GM18505 (cell line): Measurements from ENCODE around the gene DOK7.

Source experiments
- ATAC-seq: cut with Tn5 transposase; IDR thresholded peaks from one replicate; pipeline ENCODE4 v1.9.1; 2021; ENCODE audit not compliant: unreplicated experiment
- POLR2A ChIP-seq: IDR thresholded peaks from 4 replicates; pipeline ENCODE4 v1.6.1; 2011; ENCODE audit warnings: borderline replicate concordance; ENCODE audit not compliant: insufficient read depth, insufficient read length; ENCODE audit errors: extremely low read depth

DOK7 gene

DNA sequence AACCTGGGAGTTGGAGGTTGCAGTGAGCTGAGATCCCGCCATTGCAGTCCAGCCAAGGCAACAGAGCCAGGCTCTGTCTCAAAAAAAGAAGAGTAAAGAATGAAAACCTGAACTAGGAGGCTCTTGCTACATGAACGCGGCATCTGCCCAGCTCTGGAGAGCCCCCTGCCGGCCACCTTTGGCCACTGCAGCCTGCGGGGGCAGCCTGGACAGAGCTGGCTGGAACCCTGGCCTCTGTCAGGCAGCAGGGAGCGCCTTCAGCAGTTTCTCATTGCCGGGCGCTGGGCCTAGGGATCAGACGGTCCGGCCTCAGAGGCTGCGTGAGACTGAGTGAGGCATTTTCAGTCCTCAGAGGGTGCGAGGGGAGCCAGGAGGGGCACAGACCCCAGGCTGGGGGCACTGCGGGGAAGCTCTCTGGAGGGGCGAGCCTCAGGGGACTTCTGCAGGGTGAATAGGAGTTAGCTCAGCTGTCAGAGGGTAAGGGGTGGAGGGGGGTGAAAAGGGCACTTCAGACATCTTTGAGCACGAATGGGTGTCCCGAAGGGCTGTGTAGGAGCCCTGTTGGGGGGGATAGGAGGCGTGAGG lies 17.5 kb downstream of the DOK7 start:
- no peak for TF ChIP-seq POLR2A
- no peak for ATAC-seq

- TF ChIP-seq POLR2A, result no peak
- no peak for ATAC-seq
Measured at GRCh38 chr4:3481113-3481531, 18.0 kb downstream of the DOK7 start.

- no peak for TF ChIP-seq POLR2A
- no peak for ATAC-seq
Measured at GRCh38 chr4:3481783-3482393, 18.8 kb downstream of the DOK7 start.

- ATAC-seq, result no peak
- TF ChIP-seq POLR2A, result no peak
Measured at GRCh38 chr4:3482707-3483106, 19.6 kb downstream of the DOK7 start.

DNA sequence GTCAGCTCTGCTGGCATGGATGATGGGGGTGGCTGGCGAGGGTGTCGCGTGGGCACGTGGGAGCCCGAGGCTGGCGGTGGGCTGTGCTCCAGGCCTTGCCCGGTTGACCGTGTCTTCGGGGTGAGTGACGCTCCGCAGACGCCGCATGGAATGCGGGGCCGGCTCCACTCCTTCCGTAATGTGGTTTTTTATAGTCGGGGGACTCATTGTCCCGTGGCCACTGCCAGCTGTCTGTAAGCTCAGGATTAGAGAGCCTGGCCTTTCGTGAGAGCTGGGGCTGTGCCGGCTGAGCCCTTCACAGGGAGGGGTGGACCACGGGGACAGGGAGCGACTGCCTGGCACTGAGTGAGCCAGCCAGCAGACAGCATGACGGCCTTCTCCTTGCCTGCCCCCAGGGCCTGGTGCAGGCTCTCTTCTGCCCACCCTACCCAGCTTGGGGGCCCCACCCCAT lies 20.4 kb downstream of the DOK7 start:
- no peak for TF ChIP-seq POLR2A
- no peak for ATAC-seq

GRCh38 chr4:3484057-3484973 lies 21.2 kb downstream of the DOK7 start:
- no peak for TF ChIP-seq POLR2A
- ATAC-seq, result no peak

GRCh38 chr4:3485011-3485791 lies 22.1 kb downstream of the DOK7 start:
- no peak for ATAC-seq
- TF ChIP-seq POLR2A, result no peak

DNA sequence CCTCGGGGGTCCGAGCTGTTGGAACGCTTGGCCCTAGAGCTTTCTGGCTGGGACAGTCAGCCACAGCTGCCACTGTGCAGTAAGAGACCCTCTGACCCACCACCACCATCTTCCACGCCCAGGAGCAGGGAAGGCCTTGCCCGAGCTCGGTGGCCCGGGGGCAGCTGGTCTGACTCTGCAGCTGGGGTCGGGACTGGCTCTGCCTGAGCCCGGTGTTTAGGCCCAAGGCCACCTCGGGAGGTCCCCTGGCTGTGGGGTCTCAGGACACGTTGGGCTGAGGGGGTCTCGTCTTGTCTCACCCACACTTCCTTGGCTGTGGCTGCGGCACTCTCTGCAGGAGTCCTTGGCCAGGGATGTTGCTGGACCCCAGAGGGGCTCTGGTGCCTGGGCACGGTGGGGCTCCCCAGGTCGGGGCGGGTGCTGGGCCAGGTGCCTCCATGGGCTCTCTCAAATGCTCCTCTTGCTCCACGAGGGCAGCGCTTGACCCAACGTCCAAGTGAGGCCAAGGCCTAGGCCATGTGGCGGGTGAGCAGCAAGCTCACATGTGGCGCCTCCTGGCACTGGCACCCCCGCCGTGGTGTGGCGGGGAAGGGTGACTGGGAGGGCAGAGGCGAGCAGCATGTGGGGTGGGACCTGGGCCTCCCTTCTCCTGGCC lies 22.9 kb downstream of the DOK7 start:
- ATAC-seq, result no peak
- no peak for TF ChIP-seq POLR2A

- no peak for TF ChIP-seq POLR2A
- ATAC-seq, result no peak
Measured at GRCh38 chr4:3486541-3487540, 23.7 kb downstream of the DOK7 start.

DNA sequence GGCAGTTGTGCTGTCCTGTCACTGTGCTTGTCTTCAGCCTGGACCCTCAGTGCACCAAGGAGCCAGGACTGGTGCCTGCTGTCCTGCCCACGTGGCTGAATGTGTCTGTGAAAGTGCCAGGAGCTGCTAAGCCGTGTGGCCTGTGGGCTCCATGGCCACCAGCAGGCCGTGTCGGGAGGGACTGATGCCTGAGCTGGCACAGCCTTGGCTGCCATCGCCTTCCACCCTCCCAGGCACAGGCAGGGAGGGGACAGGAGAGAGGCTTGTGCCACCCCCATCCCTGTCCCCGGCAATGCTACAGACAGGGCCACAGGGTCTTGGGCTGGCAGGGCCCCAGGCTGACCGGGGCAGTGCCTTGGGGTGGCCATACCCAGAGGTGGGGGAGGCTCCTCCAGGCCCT lies 24.8 kb downstream of the DOK7 start:
- no peak for ATAC-seq
- no peak for TF ChIP-seq POLR2A

DNA sequence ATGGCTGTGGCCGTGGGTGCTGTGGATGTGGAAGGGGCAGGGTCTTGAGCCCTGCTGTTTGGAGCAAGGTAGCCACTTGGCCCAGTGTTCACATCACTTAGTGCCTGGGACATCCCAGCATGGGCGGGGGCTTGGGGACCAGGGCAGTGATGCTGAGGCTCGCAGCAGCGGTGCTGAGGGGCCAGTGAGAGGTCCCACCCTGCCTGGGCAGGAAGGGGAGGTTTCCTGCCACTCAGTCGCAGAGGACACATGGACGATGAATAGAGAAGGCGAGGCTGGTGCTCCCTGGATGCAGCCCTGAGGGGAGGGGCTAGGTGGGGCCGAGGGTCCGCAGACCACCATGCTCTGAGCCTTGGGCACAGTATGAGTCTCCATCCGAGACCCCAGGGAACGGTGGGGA lies 25.7 kb downstream of the DOK7 start:
- ATAC-seq, result no peak
- TF ChIP-seq POLR2A, result no peak
